Kidney (tissue), 14 donors: ENCODE data around the gene CNTN1. TPM values are rescaled to one million over a fixed set of nuclear protein-coding genes. Genes with fewer than 3 reads are reported as not detected.

Experiments
- DNase-seq, 5 donors: peaks; one replicate each; pipeline ENCODE4 v3.0.0-alpha.2; 2013 to 2020
- FAIRE-seq: peaks from 2 replicates; lab custom pipeline; 2012; peaks lifted over from hg19 to GRCh38; lab: Jason Lieb, UNC
- H3K27ac ChIP-seq, 2 donors: one replicate each; pipeline ENCODE4 v1.7.0; 2013; ENCODE audit warnings: low read depth in 2 of 2, low read length in 2 of 2, inconsistent platforms in 1 of 2
- H3K27me3 ChIP-seq: one replicate; pipeline ENCODE4 v1.7.1; 2013; ENCODE audit warnings: low read length, inconsistent platforms; ENCODE audit not compliant: control insufficient read depth, insufficient read depth
- H3K36me3 ChIP-seq, 3 donors: one replicate each; pipeline versions ENCODE4 v1.7.0 to v1.7.1; 2013; ENCODE audit warnings: low read length in 3 of 3, control low read depth in 1 of 3, inconsistent platforms in 1 of 3; ENCODE audit not compliant: insufficient read depth in 3 of 3, control insufficient read depth in 2 of 3
- H3K4me1 ChIP-seq, 3 donors: one replicate each; pipeline versions ENCODE4 v1.7.0 to v1.7.1; 2013; ENCODE audit warnings: low read length in 3 of 3, inconsistent platforms in 1 of 3, low read depth in 1 of 3; ENCODE audit not compliant: control insufficient read depth in 2 of 3, insufficient read depth in 2 of 3
- H3K4me3 ChIP-seq, 3 donors: one replicate each; pipeline versions ENCODE4 v1.7.0 to v1.8.1; 2013; ENCODE audit warnings: low read length in 3 of 3, control low read depth in 1 of 3, inconsistent platforms in 1 of 3
- H3K9ac ChIP-seq, 3 donors: one replicate each; pipeline versions ENCODE4 v1.7.0 to v1.7.1; 2013; ENCODE audit warnings: low read length in 3 of 3, control low read depth in 1 of 3, inconsistent platforms in 1 of 3
- H3K9me3 ChIP-seq, 3 donors: one replicate each; pipeline versions ENCODE4 v1.7.0 to v1.7.1; 2013; ENCODE audit warnings: low read length in 3 of 3, control low read depth in 1 of 3, inconsistent platforms in 1 of 3; ENCODE audit not compliant: control insufficient read depth in 2 of 3, insufficient read depth in 1 of 3
- CTCF ChIP-seq: IDR thresholded peaks from 3 replicates; pipeline ENCODE4 v1.5.1; 2012; ENCODE audit warnings: mild to moderate bottlenecking, moderate library complexity, borderline replicate concordance; ENCODE audit not compliant: insufficient read depth; ENCODE audit errors: extremely low read depth
- intact Hi-C: fragments of 100-400 bp; cut with DNase I; formaldehyde crosslinking; loops from one replicate; pipeline ENCODE4 v1.11.1; 2022
- polyA plus RNA-seq: library from polyadenylated mRNA; stranded (reverse); fragments of 350-450 nt; fragmentation: Illumina TruSeq; extraction: RNeasy Lipid Tissue Mini Kit (QIAGEN cat#74804); gene quantifications from one replicate; pipeline ENCODE4 v1.2.3, GENCODE V29; 2014; ENCODE audit warnings: low read depth, low replicate concordance; ENCODE audit not compliant: insufficient read depth
- total RNA-seq: library from RNA; stranded (reverse); fragmentation: NEBNext Ultra II Directional; extraction: Animal tissue kit (Norgen Biotek cat#: 25700); gene quantifications from one replicate; pipeline ENCODE4 v1.2.1, GENCODE V29; 2021
- donor health status: control.
- donor health status: control.
- donor health status: control.
- donor health status: control.
- donor health status: control.
- donor health status: DM: yes; HTN: yes; CAD: no.
- donor health status: Normal renal cell carcinoma (clear cell type).

The CNTN1 gene
- total and polyA plus RNA-seq, 2 donors from 2014 or later, result 6.3 to 9.9 TPM

GRCh38 chr12:40825156-40825555 is 132.9 kb downstream of the CNTN1 start:
- Histone ChIP-seq H3K4me3 (no peak overlapping the region), H3K9ac (no peak overlapping the region), H3K4me1 (no peaks in the 10 kb centered on the region), H3K36me3 (no peaks in the 10 kb centered on the region), H3K27me3 (no peaks in the 10 kb centered on the region), H3K9me3 (no peaks in the 10 kb centered on the region), H3K27ac (no peak overlapping the region)
- intact Hi-C loops, result no loop called here
- no peak for FAIRE-seq
- TF ChIP-seq CTCF, result no peak
- DNase-seq, result no peak

GRCh38 chr12:40827683-40828592 is 135.7 kb downstream of the CNTN1 start:
- intact Hi-C loops, result no loop called here
- Histone ChIP-seq H3K9ac (no peak overlapping the region), H3K27me3 (no peaks in the 10 kb centered on the region), H3K27ac (no peak overlapping the region), H3K36me3 (no peaks in the 10 kb centered on the region), H3K9me3 (no peaks in the 10 kb centered on the region), H3K4me3 (no peak overlapping the region), H3K4me1 (no peaks in the 10 kb centered on the region)
- FAIRE-seq, result no peak
- TF ChIP-seq CTCF, result no peak
- DNase-seq, result no peak

- no peak for TF ChIP-seq CTCF
- no peaks in the 10 kb centered on the region for H3K36me3 ChIP-seq
- no peaks in the 10 kb centered on the region for H3K27me3 ChIP-seq
- H3K4me3 ChIP-seq, result no peak overlapping the region
- FAIRE-seq, result no peak
- H3K9ac ChIP-seq, result no peak overlapping the region
- no peak overlapping the region for H3K27ac ChIP-seq
- no peaks in the 10 kb centered on the region for H3K4me1 ChIP-seq
- intact Hi-C loops, result no loop called here
- no peaks in the 10 kb centered on the region for H3K9me3 ChIP-seq
- DNase-seq, result no peak
These were observed 136.4 kb downstream of the CNTN1 start for GRCh38 chr12:40828593-40828990.
